HUES64 (cell line): ENCODE measurements around the gene CEND1.

Experiments
- H3K27ac ChIP-seq: 2 replicates; pipeline ENCODE4 v1.7.0; 2013; ENCODE audit warnings: low read depth, low read length, inconsistent platforms
- H3K27me3 ChIP-seq: 2 replicates; pipeline ENCODE4 v1.6.1; 2013; ENCODE audit warnings: mild to moderate bottlenecking, low read length; ENCODE audit not compliant: insufficient read depth
- H3K36me3 ChIP-seq: 2 replicates; pipeline ENCODE4 v1.6.1; 2013; ENCODE audit warnings: mild to moderate bottlenecking, low read length; ENCODE audit not compliant: insufficient read depth
- H3K4me1 ChIP-seq: 2 replicates; pipeline ENCODE4 v1.6.1; 2013; ENCODE audit warnings: mild to moderate bottlenecking, low read length, moderate library complexity; ENCODE audit not compliant: insufficient read depth
- H3K4me3 ChIP-seq: 2 replicates; pipeline ENCODE4 v1.5.1; 2013; ENCODE audit warnings: mild to moderate bottlenecking, low read length, moderate library complexity
- H3K9ac ChIP-seq: 2 replicates; pipeline ENCODE4 v1.6.1; 2013; ENCODE audit warnings: mild to moderate bottlenecking, low read depth, low read length
- H3K9me3 ChIP-seq: 2 replicates; pipeline ENCODE4 v1.6.1; 2013; ENCODE audit warnings: low read depth, low read length; ENCODE audit not compliant: insufficient read depth
- WGBS: fragments of 150-250, 120-280 bp; methylation state at CpG from one replicate; pipeline ENCODE4 v1.1.7; 2013; ENCODE audit warnings: missing lambda C conversion rate; 5-methylcytosine and 5-hydroxymethylcytosine counted together

CEND1 gene

DNA sequence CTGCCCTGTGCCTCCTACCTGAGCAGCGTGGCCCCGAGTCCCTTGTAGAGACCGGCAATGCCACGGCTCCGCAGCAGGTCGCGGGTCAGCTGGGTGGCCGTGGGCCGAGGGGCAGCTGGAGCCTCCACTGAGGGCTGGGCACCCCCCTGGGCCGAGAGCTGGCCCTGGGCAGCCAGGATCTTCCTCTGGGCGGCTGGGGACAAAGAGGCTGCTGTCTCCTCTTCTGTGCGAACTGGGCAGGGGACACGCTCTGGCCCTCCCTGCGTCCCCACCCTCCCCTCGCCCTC is 2.6 kb upstream of the CEND1 start:
- no peaks in the 10 kb centered on the region for H3K9me3 ChIP-seq
- no peak overlapping the region for H3K27ac ChIP-seq
- peaks cover 26% of the 10 kb centered on the region; the same call in 1 of the 2 replicates for H3K36me3 ChIP-seq
- H3K4me1 ChIP-seq, result peaks cover 9% of the 10 kb centered on the region; the same call in 1 of the 2 replicates
- no peak overlapping the region for H3K4me3 ChIP-seq
- 96% methylated on average over 15 of the region's 15 CpGs for WGBS
- no peak overlapping the region for H3K9ac ChIP-seq
- H3K27me3 ChIP-seq, result no peaks in the 10 kb centered on the region

DNA sequence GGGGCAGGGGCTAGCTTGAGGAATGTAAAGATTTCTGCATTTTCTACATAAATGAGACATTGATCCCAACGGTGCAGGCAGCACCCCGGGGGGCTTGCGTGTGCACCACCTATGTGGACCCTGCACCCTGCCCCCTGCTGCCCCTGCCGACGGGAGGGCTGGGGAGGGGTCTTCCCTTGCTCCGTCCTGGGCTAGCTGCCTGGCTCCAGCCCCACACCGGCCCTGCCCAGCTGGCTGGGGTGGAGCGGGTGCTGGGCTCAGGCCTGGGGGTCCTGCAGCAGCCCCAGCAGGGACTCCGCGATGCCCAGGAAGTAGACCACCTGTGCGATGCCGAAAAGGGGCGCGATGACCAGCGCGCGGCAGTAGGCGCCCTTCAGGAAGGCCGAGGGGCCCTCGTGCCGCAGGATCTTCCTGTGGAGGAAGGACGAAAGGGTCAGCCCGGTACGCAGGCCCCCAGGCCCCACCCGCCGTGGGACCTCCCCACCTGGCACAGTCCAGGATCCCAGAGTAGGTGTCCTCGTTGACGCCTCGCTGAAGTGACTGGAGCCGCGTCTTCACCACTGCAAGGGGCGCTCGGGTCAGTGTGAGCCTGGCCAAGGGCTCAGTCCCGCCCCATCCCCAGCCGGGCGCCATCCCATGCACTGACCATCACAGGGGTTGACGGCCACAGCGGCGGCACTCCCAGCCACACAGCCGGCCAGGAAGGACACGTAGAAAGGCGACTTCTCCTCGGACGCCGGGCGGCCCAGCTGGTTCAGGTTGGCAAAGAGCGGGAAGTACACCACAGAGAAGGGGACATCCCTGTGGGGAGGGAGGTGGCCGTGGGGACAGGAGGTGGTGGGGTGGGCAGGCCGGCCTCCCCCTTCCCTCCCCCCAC is 2.0 kb upstream of the CEND1 start:
- H3K9me3 ChIP-seq, result no peaks in the 10 kb centered on the region
- H3K27me3 ChIP-seq, result no peaks in the 10 kb centered on the region
- peaks cover 9% of the 10 kb centered on the region; the same call in 1 of the 2 replicates for H3K4me1 ChIP-seq
- peaks cover 26% of the 10 kb centered on the region; the same call in 1 of the 2 replicates for H3K36me3 ChIP-seq
- H3K9ac ChIP-seq, result no peak overlapping the region
- WGBS, result 95% methylated on average over 49 of the region's 49 CpGs
- no peak overlapping the region for H3K27ac ChIP-seq
- H3K4me3 ChIP-seq, result no peak overlapping the region

DNA sequence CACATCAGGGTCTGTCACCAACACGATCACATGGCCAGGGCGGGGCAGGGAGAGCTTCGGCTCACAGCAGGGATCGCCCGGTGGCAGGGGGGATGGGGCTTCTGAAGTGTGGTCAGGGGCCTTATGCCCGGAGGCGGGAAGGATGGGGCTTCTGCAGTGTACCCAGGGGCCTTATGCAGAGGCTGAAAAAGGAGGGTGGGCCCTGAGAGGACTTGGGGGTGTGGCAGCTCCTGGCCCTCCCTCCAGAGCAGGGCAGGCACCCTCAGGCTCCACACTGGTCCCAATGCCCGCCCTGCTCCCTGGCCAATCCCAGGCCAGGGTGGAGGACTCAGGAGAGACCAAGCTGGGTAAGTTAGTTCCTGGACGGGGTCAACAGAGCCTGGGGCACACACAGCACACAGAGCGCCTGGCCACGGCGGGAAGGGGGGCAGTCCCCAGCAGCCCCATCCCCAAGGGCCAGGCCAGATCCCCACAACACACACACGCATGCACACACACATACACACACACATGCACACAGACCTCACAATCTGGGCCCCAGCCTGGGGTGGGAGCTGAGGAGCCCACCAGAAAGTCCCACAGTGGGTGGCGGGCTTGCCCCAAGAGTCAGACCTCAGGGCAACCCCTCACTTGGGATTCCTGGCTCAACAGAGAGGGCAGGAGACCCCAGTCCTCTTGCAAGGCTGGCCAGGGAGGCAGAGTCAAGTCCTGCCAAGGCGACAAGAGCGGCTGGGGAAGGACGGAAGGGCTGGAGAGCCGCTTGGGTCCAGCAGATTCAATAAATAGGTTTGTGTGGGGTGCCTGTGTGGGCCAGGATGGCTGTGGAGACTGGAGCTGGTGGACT is 1.1 kb upstream of the CEND1 start:
- WGBS, result 63% methylated on average over 18 of the region's 18 CpGs
- peaks cover 26% of the 10 kb centered on the region; the same call in 1 of the 2 replicates for H3K36me3 ChIP-seq
- no peaks in the 10 kb centered on the region for H3K9me3 ChIP-seq
- H3K27me3 ChIP-seq, result no peaks in the 10 kb centered on the region
- peaks cover 4% of the 10 kb centered on the region; the same call in 1 of the 2 replicates for H3K4me1 ChIP-seq
- H3K9ac ChIP-seq, result no peak overlapping the region
- H3K4me3 ChIP-seq, result no peak overlapping the region
- H3K27ac ChIP-seq, result 0 out of 2 replicates have a peak overlapping the region, but pooled peaks have one; percentile 25

DNA sequence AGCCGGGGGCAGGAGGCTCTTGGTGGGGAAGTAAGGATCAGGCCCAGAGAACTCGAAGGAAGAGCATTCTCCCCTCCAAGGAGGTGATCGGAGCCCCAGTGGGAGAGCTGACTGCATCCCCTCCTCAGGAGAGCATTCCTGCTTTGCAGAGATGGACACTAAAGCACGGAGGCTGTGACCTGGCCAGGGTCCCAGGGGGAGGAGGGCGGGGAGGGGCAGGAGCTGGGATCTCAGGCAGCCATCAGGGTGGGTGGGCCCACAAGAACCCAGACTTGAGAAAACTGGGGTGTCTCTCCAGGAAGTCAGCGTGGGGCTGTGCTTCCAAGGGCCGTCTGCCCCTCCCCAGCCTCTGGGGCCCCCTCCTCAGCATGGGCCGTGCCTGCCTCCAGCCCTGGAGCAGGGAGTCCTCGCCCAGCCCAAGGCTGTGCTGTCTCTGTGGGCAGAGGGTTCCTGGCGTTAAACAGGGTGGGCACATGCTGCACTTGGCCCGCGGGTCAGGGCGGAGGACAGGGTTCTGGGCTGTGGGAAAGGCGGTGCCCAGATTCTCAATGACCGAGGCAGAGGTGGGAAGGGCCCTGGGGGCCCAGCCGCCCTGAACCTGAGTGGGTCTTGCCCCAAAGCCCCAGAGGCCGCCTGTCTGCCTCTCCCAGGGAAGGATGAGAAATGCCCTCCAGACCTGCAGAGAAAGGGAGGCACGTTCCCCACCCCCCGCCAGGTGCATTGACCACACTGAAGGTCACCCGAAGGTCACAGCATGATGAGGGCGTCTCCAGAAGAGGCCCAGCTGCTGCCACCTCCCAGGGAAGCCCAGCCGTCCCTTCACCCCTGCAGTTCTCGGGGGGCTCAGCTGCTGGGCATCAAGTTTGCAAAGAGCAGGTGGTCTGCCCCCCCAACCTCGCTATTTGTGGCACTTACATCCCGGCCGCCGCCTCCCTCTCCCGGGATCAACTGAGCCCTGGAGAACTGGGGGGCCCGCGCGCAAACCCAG is 643 bp downstream of the CEND1 start:
- H3K27me3 ChIP-seq, result no peaks in the 10 kb centered on the region
- no peak overlapping the region for H3K4me3 ChIP-seq
- no peak overlapping the region for H3K27ac ChIP-seq
- H3K4me1 ChIP-seq, result peaks cover 4% of the 10 kb centered on the region; the same call in 1 of the 2 replicates
- WGBS, result 62% methylated on average over 31 of the region's 31 CpGs
- no peak overlapping the region for H3K9ac ChIP-seq
- H3K36me3 ChIP-seq, result peaks cover 21% of the 10 kb centered on the region; the same call in 1 of the 2 replicates
- H3K9me3 ChIP-seq, result no peaks in the 10 kb centered on the region

DNA sequence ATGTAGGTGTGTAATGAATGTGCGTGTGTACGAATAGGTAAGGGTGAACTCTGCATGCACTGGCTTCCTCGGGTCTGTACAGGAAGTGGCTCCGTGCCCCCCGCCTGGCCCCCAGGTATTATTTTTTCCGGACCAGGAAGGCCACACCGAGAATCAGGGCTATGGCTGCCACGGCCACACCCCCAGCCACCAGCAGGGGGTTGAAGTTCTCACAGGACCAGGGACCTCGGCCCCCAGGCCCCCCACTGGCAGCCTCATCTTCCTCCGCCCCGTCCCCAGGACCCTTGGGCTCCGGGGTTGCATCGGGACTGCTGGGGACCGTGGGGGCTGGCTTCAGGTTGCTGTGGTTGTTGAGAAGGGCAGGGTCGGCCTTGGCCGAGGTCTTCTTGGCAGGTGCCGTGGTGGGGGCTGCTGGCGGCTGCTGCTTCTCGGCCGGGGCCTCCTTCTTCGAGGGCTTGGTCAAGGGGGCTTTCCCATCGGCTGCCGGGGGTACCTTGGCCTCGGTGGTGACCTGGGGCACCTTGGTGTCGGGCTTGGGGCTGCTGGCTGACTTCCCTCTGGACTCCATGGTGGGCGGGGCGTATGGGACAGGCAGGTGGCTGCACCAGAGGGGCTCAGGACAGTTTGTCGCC is 1.8 kb downstream of the CEND1 start:
- 87% methylated on average over 28 of the region's 28 CpGs for WGBS
- H3K27me3 ChIP-seq, result no peaks in the 10 kb centered on the region
- H3K36me3 ChIP-seq, result peaks cover 11% of the 10 kb centered on the region; the same call in 1 of the 2 replicates
- no peak overlapping the region for H3K9ac ChIP-seq
- H3K9me3 ChIP-seq, result no peaks in the 10 kb centered on the region
- H3K4me3 ChIP-seq, result no peak overlapping the region
- no peak overlapping the region for H3K27ac ChIP-seq
- peaks cover 7% of the 10 kb centered on the region for H3K4me1 ChIP-seq

DNA sequence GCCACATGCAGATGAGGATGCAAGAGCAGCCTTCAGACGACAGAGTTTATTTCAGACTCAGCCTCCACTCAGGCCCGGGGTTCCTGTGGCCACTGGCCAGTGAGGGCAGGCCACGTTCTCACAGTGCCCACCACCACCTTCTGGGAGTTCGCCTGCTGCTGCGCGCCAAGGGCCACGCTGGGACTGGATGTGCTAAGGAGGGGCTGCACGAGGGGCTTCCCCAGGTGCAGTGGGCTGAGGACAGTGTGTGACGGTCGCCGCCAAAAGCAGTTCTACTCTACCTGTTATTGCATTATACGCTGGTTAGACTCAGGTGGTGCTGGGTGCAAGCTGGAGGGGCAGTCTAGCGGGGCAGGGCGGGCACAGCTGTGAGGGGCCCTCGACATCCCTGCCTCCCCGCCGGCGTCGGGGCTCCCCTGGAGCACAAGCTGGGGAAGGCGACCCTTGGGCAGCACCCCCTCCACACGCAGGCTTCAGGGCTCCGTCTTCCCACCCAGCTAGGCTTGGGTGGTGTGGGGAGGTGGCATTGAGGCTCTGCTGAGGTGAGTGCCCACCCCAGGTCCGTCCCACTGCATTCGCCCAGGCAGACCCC is 2.7 kb downstream of the CEND1 start:
- Histone ChIP-seq H3K27ac (no peak overlapping the region), H3K9me3 (no peaks in the 10 kb centered on the region), H3K9ac (no peak overlapping the region), H3K27me3 (no peaks in the 10 kb centered on the region), H3K4me3 (no peak overlapping the region), H3K36me3 (peaks cover 10% of the 10 kb centered on the region; the same call in 1 of the 2 replicates), H3K4me1 (peaks cover 13% of the 10 kb centered on the region)
- WGBS, result 93% methylated on average over 24 of the region's 24 CpGs

DNA sequence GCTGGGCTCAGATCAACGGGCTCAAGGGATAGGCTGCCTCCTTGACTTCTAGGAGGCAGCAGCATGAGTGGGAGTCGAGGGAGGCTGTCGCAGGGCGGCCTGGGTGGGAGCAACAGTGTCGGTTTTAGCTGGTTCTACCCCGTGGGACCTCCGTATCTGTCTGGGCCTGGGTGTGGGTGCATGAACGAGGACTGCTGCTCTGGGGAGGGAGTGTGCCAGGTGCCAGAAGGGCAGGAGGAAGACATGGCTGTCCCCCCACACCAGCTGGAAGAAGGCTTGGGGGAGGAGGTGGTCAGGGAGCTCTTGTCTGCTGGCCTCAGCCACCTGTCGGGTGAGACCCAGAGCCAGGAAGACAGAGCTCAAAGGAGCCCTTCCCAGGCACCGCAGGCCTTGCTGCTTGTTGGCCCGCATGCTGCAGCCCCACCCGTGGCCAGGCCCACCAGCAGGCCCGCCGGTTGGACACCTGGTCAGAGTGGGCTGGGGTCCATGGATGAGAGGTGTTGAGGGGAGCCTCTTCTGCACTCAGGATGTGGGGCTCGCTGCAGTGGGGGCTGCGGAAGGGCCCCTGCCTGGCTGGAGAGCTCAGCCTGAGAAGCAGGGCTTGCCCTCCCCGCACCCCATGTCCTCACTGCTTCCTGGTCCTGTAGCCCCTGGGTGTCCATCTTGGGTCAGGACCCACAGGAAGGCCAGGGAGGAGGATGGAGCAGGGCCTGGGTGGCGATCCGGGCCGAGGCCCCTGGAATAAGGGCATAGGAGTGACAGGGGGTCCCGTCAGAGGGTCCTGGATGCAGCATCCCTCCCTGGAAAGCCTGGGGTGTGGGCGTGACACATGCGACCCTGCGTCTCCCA is 3.4 kb downstream of the CEND1 start:
- Histone ChIP-seq H3K4me3 (no peak overlapping the region), H3K27ac (no peak overlapping the region), H3K9me3 (no peaks in the 10 kb centered on the region), H3K4me1 (peaks cover 13% of the 10 kb centered on the region), H3K9ac (no peak overlapping the region), H3K27me3 (no peaks in the 10 kb centered on the region), H3K36me3 (peaks cover 5% of the 10 kb centered on the region; the same call in 1 of the 2 replicates)
- 87% methylated on average over 23 of the region's 24 CpGs for WGBS

DNA sequence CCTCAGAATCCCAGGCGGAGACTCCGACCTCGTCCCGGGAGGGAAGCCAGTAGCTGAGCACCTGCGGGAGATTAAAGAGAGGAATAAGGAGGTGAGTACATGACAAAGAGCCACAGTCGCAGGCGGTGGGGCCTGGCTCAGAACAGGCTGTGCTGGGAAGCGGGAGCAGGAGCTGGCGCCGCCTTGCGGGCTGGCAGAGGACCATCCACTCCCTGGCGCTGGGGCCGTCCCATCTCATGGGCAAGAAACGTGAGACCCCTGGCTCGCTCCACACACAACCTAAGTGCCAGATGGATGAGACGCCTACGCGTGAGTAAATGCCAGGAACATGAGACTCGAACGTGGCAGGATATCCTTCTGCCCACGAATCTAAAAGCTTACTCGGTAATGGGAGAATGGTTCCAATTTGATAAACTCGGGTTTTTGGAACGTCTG is 6.3 kb downstream of the CEND1 start:
- Histone ChIP-seq H3K4me1 (peaks cover 9% of the 10 kb centered on the region), H3K9ac (no peak overlapping the region), H3K4me3 (peak overlapping the region; percentile 11; the same call in 1 of the 2 replicates), H3K27ac (no peak overlapping the region; the same call in 1 of the 2 replicates), H3K9me3 (no peaks in the 10 kb centered on the region), H3K27me3 (no peaks in the 10 kb centered on the region), H3K36me3 (0 out of 2 replicates have a peak, but pooled peaks cover 10% of the 10 kb centered on the region)
- WGBS, result 6% methylated on average over 24 of the region's 24 CpGs
